HEK293 (cell line): ENCODE measurements around the gene CYP4X1.

Experiments used
- CTCF ChIA-PET: fragments of 350-600 bp; formaldehyde crosslinking; extraction: SDS; loops from one replicate; lab custom pipeline; 2021; ENCODE audit warnings: antibody characterized with exemption; lab: Yijun Ruan, JAX
- POLR2A ChIA-PET: fragments of 300-600 bp; formaldehyde crosslinking; extraction: SDS; loops from one replicate; lab custom pipeline; 2020; ENCODE audit warnings: antibody characterized with exemption, inconsistent platforms; lab: Yijun Ruan, JAX
- H3K27ac ChIP-seq: fragments of 200-500 bp; sonication (Bioruptor generic); 2 replicates; pipeline ENCODE4 v1.5.1; 2014; ENCODE audit warnings: low read depth, low read length, control low read depth, inconsistent platforms; ENCODE audit errors: extremely low read depth
- H3K36me3 ChIP-seq, 2 experiments: fragments of 200-500 bp in 1 of 2; sonication (Bioruptor generic) in 1 of 2; 1 replicate in 1 of 2; 2 replicates in 1 of 2; pipeline ENCODE4 v1.5.1; 2014 to 2017; ENCODE audit warnings: inconsistent platforms in 2 of 2, low read length in 2 of 2; ENCODE audit not compliant: control insufficient read depth in 2 of 2, insufficient read depth in 1 of 2
- H3K4me1 ChIP-seq: fragments of 200-500 bp; sonication (Bioruptor generic); 2 replicates; pipeline ENCODE4 v1.5.1; 2014; ENCODE audit warnings: mild to moderate bottlenecking, low read length, inconsistent platforms; ENCODE audit not compliant: control insufficient read depth, insufficient read depth
- H3K4me3 ChIP-seq: 2 replicates; pipeline ENCODE4 v1.5.1; 2011; ENCODE audit warnings: low read depth, mild to moderate bottlenecking, control low read depth, low read length, moderate library complexity
- H3K9me3 ChIP-seq: fragments of 200-500 bp; sonication (Bioruptor generic); 2 replicates; pipeline ENCODE4 v1.5.1; 2014; ENCODE audit warnings: low read depth, low read length, inconsistent platforms; ENCODE audit not compliant: control insufficient read depth, insufficient read depth
- GLI4 ChIP-seq: fragments of 450-650 bp; formaldehyde crosslinking; IDR thresholded peaks from 2 replicates; pipeline ENCODE4 v1.5.1; 2016; ENCODE audit warnings: missing biosample characterization, missing genetic modification characterization
- PRDM10 ChIP-seq: fragments of 450-650 bp; formaldehyde crosslinking; IDR thresholded peaks from 2 replicates; pipeline ENCODE4 v1.5.1; 2016; ENCODE audit warnings: missing biosample characterization, missing genetic modification characterization
- PRDM2 ChIP-seq: fragments of 450-650 bp; formaldehyde crosslinking; IDR thresholded peaks from 2 replicates; pipeline ENCODE4 v1.5.1; 2016; ENCODE audit warnings: missing biosample characterization, missing genetic modification characterization, borderline replicate concordance
- ZBTB1 ChIP-seq: fragments of 450-650 bp; formaldehyde crosslinking; IDR thresholded peaks from 2 replicates; pipeline ENCODE4 v1.5.1; 2016; ENCODE audit warnings: missing biosample characterization, missing genetic modification characterization
- ZBTB48 ChIP-seq: fragments of 450-650 bp; formaldehyde crosslinking; IDR thresholded peaks from 2 replicates; pipeline ENCODE4 v1.5.1; 2016; ENCODE audit warnings: missing biosample characterization, missing genetic modification characterization
- ZBTB6 ChIP-seq: fragments of 450-650 bp; formaldehyde crosslinking; IDR thresholded peaks from 2 replicates; pipeline ENCODE4 v1.5.1; 2017; ENCODE audit warnings: missing biosample characterization, missing genetic modification characterization
- ZFP3 ChIP-seq: fragments of 450-650 bp; formaldehyde crosslinking; IDR thresholded peaks from 2 replicates; pipeline ENCODE4 v1.5.1; 2016; ENCODE audit warnings: low read depth, missing biosample characterization, missing genetic modification characterization
- ZNF19 ChIP-seq: fragments of 450-650 bp; formaldehyde crosslinking; IDR thresholded peaks from 2 replicates; pipeline ENCODE4; 2016; ENCODE audit warnings: missing biosample characterization, missing genetic modification characterization, low read depth
- ZNF555 ChIP-seq: fragments of 450-650 bp; formaldehyde crosslinking; conservative IDR thresholded peaks from 2 replicates; pipeline ENCODE4 v1.5.1; 2017; ENCODE audit warnings: missing biosample characterization, mild to moderate bottlenecking, missing genetic modification characterization, inconsistent platforms
- ZNF610 ChIP-seq: fragments of 450-650 bp; formaldehyde crosslinking; IDR thresholded peaks from 2 replicates; pipeline ENCODE4 v1.5.1; 2016; ENCODE audit warnings: missing biosample characterization, missing genetic modification characterization, borderline replicate concordance

CYP4X1 gene

GRCh38 chr1:46983166-46983829 lies 40.2 kb upstream of the CYP4X1 start:
- ChIA-PET POLR2A (no interaction called here), CTCF (interaction anchor here (0.6 kb wide), 1 partner anchor 15 kb away, joined by 3 read pairs; no protein-coding TSS in a partner anchor)
- TF ChIP-seq ZBTB1 (tag by site-specific recombination) (no peak), ZNF610 (tag by site-specific recombination) (no peak), PRDM2 (tag by site-specific recombination) (no peak), ZNF19 (tag by site-specific recombination) (no peak), ZBTB6 (tag by site-specific recombination) (no peak), GLI4 (tag by site-specific recombination) (no peak), ZNF555 (no peak), ZBTB48 (tag by site-specific recombination) (no peak)
- Histone ChIP-seq H3K27ac (no peak overlapping the region), H3K4me1 (no peaks in the 10 kb centered on the region), H3K36me3 (no peaks in the 10 kb centered on the region), H3K9me3 (no peaks in the 10 kb centered on the region), H3K4me3 (no peak overlapping the region)

GRCh38 chr1:46983830-46984586 lies 39.5 kb upstream of the CYP4X1 start:
- ChIA-PET POLR2A (no interaction called here), CTCF (interaction anchor here (0.6 kb wide), 2 partner anchors 14 to 237 kb away, joined by 3 read pairs; no protein-coding TSS in a partner anchor)
- no peak overlapping the region for H3K4me3 ChIP-seq

More at GRCh38 chr1:46983830-46984586, 39.5 kb upstream of the CYP4X1 start:
- Histone ChIP-seq H3K4me1 (no peaks in the 10 kb centered on the region), H3K36me3 (no peaks in the 10 kb centered on the region), H3K27ac (no peak overlapping the region), H3K9me3 (no peaks in the 10 kb centered on the region)
- peak; percentile 74 for TF ChIP-seq PRDM10 (tag by site-specific recombination)
- no peak for TF ChIP-seq ZFP3
